T follicular helper cell (primary cell): ENCODE measurements around the gene KRT28.
A peak's percentile ranks its signal among the peaks of the same experiment; 100 is the strongest.
"Not testable (repeated sequence)": the region's sequence is repeated elsewhere in the genome, so short reads cannot be mapped to it uniquely, and the experiment has no call there.

Experiments used
- DNase-seq: peaks from one replicate; pipeline ENCODE4 v3.0.0-alpha.2; 2020; ENCODE audit warnings: low read depth

Gene KRT28

GRCh38 chr17:40818733-40819527 lies 19.2 kb upstream of the KRT28 start:
- DNase-seq = peak; percentile 78

- DNase-seq = no peak
Measured at GRCh38 chr17:40818343-40818732, 18.6 kb upstream of the KRT28 start.

- no peak for DNase-seq
Measured at GRCh38 chr17:40817103-40817682, 17.4 kb upstream of the KRT28 start.

- no peak for DNase-seq
Measured at GRCh38 chr17:40816569-40816968, 16.8 kb upstream of the KRT28 start.

- no peak for DNase-seq
Measured at GRCh38 chr17:40815381-40815780, 15.6 kb upstream of the KRT28 start.

- DNase-seq = not testable (repeated sequence)
Measured at GRCh38 chr17:40814657-40815056, 14.9 kb upstream of the KRT28 start.

GRCh38 chr17:40813804-40814203 lies 14.0 kb upstream of the KRT28 start:
- DNase-seq = no peak

- no peak for DNase-seq
Measured at GRCh38 chr17:40812639-40813038, 12.9 kb upstream of the KRT28 start.

GRCh38 chr17:40810494-40810893 lies 10.7 kb upstream of the KRT28 start:
- DNase-seq = no peak

- no peak for DNase-seq
Measured at GRCh38 chr17:40809721-40810421, 10.1 kb upstream of the KRT28 start.

GRCh38 chr17:40806131-40806530 lies 6.4 kb upstream of the KRT28 start:
- DNase-seq = no peak

- peak; percentile 60 for DNase-seq
Measured at GRCh38 chr17:40803617-40804082, 3.9 kb upstream of the KRT28 start.

GRCh38 chr17:40801157-40801556 lies 1.4 kb upstream of the KRT28 start:
- no peak for DNase-seq

GRCh38 chr17:40800381-40800780 lies 622 bp upstream of the KRT28 start:
- no peak for DNase-seq

GRCh38 chr17:40796846-40797245 lies 2.9 kb downstream of the KRT28 start:
- no peak for DNase-seq

- DNase-seq = no peak
Measured at GRCh38 chr17:40795019-40795667, 4.6 kb downstream of the KRT28 start.

GRCh38 chr17:40794466-40794865 lies 5.3 kb downstream of the KRT28 start:
- DNase-seq = no peak

- DNase-seq = no peak
Measured at GRCh38 chr17:40793832-40794231, 5.9 kb downstream of the KRT28 start.

GRCh38 chr17:40791787-40792436 lies 7.8 kb downstream of the KRT28 start:
- DNase-seq = no peak

GRCh38 chr17:40791111-40791510 lies 8.6 kb downstream of the KRT28 start:
- DNase-seq = no peak

GRCh38 chr17:40782450-40782849 lies 17.3 kb downstream of the KRT28 start, which contains the start of gene KRT27:
Gene KRT27 (minus strand): TSS chr17:40782550. CDS start chr17:40782493, 57 bp downstream.
- no peak for DNase-seq
